ENCODE data around the gene TNN.

DNA sequence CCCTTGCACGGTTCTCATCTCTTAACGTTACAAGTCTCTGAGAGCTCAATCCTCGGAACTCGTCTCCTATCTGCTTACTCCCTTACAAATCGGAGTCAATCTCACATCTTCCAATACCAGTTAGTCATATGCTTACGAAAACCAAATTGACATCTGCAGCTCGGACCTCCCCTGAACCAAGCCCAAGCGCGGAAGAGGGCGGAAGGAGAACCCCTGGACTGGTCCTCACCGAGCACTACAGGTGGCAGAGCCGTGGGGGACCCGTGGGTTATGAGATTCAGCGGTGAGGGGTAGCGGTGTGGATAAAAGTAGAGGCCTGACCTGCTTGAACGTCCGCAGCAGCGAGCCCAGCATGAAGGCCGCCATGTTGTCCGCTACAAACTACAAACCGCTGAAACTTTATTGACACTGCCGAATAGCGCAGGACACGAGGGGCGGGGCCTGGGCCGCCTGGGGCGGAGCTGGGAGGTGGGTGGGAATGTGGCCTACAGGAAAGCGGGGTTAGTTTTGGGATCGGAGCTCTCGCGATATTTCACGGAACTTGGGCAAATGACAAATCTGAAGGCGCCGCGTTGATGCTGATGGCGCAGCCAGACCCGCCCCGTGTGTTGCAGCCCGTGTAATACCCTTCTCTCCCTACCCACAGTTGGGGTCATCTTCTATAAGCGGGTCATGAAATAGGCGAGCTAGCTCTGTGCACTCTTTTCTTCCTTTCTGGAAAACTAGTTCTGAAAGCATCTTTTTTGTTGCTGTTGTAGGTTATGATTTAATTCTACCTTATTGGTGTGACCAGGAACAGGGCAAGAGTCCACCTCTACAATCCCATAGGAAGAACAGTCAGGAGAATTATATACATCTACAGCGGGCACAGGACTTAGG, 44.4 kb upstream of the TNN start, which contains the start of gene MRPS14:
- TF ChIP-seq, protein P1, sequence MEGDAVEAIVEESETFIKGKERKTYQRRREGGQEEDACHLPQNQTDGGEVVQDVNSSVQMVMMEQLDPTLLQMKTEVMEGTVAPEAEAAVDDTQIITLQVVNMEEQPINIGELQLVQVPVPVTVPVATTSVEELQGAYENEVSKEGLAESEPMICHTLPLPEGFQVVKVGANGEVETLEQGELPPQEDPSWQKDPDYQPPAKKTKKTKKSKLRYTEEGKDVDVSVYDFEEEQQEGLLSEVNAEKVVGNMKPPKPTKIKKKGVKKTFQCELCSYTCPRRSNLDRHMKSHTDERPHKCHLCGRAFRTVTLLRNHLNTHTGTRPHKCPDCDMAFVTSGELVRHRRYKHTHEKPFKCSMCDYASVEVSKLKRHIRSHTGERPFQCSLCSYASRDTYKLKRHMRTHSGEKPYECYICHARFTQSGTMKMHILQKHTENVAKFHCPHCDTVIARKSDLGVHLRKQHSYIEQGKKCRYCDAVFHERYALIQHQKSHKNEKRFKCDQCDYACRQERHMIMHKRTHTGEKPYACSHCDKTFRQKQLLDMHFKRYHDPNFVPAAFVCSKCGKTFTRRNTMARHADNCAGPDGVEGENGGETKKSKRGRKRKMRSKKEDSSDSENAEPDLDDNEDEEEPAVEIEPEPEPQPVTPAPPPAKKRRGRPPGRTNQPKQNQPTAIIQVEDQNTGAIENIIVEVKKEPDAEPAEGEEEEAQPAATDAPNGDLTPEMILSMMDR (IDR thresholded peaks at IDR 0.05), result no peak
- peak; percentile 29 to 89 for TF ChIP-seq POLR2A (IDR thresholded peaks at IDR 0.05)
